HUDEP-2 (cell line): ENCODE data around the gene H1-8.

Source experiments
- DNase-seq, 76 experiments: peaks; one replicate each; lab custom pipeline; 2025; ENCODE audit not compliant: unreplicated experiment in 76 of 76; lab: John Stamatoyannopoulos, UW

Gene H1-8

DNA sequence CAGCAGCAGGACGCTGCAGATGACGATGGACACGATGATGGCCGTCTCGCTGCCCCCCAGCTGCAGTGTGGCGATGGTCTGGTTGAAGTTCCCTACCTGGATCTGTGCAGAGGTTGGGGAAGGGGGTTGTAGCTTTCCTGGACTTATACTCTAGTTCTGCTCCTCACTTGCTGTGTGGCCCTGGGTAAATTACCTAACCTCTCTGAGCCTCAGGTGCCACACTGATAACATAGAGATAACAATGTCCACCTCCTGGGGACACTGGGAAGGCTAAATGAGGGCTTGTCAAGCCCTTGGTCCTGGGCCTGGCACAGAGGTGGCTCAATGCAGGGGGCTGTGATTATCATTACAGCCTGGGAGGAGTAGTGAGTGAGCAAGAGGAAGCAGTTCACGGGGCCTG is 26.9 kb downstream of the H1-8 start:
- DNase-seq: no peak

DNA sequence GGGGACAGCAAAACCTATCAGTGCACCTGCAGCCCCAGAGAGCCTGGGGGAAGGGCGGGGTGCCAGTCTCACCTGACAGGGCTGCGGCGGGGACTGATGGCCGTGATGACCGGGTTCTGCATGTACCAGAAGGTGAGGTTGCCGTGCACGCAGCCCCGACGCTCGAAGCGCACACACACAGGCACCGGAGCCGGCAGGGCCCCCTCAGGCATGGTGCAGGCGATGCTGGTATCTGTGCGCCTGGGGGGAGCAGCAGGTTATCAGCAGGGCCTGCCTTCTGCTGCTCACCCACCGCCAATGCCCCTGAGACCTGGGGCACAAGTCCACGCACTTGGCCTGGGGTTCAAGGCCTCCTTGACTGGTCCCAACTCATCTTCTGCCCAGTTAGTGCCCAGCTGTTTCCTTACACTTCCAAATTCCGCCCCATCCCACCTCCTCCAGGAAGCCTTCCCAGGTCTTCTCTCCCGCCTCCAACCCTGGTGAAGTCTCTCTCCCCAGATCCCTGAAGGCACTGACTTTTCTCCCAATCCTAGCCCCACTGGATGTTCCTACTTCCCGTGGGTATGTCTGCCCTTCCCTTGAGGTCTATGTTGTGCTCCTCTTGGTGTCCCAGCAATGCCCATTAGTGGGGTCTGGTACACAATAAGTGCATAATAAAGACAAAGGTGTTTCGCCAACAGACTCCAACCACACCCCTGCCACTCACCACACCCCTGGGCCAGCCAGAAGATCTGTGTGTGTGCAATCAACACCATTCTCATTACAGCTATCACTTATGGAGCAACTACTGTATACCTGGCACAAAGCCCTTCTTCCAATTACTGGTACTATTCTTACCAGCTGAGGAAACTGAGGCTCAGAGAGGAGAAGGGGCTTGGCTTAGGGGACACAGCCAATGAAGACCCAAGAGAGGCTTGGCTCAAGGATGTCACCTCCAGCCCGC is 28.9 kb downstream of the H1-8 start:
- DNase-seq: no peak

DNA sequence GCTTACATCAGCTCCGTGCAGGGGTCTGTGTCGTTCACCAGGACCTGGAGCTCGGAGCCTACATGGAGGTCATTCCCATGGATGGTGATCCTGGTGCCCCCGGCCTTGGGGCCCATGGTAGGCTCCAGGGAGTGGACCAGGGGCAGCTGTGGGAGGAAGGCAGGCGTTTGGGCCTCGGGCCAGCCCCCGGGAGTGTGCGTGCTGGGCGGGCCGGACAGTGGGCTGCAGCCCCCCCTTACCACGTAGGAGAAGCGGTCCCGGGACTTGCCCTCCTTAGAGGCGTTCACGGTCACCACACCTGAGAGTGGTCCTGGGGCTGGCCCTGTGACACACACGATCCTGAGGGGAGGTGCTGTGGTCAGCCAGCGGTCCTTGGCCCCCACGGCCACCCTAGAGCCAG is 29.6 kb downstream of the H1-8 start:
- DNase-seq: no peak

GRCh38 chr3:129573493-129573892 is 30.5 kb downstream of the H1-8 start:
- DNase-seq: no peak

DNA sequence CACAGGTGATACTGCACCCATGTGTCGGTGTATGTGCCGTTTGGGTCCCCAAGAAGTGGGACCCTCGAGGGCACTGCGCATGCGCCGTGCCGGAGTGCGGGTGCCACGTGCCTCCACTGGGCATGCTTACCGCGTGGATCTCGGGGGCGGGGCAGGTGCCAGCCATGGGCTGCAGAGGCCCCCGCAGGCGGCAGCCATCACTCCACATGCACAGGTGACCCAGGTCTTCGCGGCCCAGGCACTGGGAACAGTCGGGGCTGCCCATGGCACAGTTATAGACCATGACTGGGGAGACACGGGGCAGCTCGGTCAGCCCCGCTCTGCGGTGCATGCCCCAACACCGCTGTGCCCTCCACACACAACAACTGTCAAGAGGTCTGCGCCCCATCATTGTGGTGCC is 31.2 kb downstream of the H1-8 start:
- no peak for DNase-seq

DNA sequence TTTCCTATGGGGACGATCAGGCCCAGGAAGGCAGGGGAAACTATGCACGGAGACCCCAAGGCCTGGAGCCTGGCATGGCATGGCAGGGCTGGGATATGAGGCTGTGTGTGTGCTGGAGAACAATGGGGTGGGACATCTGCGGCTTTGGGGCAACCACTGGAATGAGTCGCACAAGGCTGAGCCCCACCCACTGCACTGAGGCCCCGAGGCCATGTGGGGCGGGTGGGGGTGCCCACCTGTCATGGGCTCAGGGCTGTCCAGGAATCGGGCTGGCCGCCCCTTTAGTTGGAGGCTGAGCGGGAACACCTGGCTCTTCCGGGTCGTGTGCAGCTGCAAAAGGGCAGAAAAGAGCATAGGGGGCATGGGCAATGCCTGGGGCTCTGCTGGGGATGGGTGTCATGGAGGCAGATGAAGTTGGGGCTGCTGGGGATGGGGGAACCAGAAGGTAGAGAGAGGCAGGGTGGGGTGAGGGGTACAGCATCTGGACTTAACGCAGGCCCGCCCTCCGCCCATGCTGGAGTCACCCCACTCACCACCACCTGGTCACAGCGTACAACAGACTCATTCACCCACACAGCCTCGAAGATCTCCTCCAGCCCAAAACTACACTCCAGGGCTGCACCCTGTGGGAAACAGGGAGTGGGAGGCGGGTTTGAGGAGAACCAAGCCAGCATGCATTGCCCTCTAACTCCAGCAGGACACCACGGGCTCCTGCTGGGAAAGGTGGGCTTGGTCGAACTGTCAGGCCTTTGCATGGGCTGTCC is 32.4 kb downstream of the H1-8 start:
- DNase-seq: peak in 21 of 76 experiments; percentile 13 to 60 (median 31)

GRCh38 chr3:129575997-129576384 is 33.0 kb downstream of the H1-8 start:
- DNase-seq: peak in 22 of 76 experiments; percentile 14 to 60 (median 32)

DNA sequence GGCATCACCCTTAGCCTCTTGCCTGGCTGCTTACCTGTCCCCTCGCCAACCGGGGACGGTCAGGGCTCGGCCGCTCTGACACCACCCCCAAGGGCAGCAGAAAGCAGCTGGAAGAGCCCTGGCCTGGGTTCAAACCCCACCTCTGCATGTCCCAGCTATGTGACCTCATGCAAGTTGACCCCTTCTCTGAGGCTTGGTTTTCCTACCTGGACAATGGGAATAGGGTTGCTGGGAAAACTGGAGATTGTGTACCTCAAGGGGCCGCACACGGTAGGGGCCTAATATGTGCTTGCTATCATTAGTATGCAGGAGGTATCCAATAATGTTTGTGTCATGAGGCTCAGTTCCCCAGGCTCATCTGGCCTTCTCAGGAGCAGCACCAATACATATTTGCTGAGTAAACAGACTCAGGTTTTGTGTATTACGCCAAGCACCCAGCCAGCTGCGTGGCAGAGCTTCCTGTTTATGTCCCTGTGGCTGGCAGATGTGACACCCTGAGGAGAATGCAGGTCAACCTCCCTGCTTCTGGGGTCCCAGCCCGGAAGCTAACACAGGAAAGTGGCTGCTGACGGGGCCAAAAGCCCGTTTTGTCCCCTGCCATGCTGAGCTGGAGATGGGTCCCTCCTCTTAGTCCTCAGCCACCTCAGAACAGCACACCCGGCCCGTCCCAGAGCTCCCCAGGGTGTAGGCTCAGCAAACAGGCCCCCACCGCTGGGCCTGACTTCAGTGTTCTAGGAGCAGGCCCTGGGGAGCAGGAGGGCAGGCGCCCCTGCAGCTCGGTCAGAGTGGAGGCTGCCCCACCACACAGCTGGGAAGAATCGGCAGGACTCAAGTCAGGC is 33.8 kb downstream of the H1-8 start:
- peak in 29 of 76 experiments; percentile 12 to 74 (median 40) for DNase-seq

DNA sequence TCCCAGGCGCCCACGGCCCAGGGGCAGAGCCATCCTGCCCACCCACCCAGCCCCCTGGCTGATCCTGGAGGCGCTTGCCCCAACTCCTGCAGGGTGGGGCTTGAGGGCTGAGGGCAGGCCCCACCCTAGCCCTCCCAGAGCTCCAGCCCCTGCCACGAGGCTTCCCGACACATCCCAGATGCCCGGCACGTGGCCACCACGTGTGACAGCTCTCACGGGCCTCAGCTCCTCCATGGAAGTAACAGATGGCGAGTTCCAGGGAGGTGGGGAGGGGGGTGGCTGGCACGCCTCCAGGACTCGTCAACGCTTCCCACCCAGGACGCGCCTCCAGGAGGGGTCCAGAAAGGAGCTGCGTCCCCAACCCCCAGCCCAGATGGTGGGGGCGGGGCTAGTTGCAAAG is 34.4 kb downstream of the H1-8 start:
- peak in 73 of 76 experiments; percentile 6 to 86 (median 62) for DNase-seq

DNA sequence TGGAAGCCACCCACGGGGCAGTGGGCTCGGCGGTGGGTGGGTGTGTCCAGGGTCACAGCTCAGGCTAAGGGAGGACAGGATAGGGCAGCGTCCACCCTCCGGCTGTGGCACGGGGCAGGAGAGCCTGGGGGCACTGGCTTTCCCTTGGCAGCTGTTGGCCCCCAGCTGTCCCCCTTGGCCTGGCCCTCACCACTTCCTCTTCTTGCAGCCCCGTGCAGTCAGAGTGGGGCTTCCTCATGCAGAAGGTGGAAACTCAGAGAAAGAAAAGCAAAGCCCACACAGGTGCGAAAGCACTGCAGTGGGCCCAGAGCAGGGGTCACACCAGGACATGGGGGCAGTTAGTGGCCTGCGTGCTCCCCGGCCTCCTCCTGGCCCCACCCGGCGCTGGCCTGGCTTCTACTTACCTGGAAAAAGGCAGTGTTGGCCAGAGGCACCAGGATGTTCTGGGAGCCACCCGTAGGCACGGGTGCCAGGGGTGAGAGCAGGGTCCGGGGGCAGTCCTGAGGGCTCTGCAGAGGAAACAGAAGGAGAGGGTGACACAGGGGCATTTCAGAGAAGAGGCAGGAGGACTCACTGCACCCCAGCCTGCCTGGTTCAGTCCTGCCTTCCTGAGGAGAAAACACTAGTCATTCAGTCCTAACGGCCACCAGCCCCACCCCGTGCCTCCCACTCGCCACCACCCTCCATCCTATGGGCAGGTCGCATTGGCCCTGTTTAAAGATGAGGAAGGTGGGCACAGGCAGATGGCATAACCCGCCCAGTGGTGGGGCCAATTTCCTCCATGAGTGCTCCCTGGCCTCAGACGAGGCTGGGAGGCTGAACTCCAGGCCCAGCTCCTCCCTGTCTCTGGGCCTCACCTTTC is 35.2 kb downstream of the H1-8 start:
- DNase-seq: peak in 74 of 76 experiments; percentile 55 to 92 (median 83)

DNA sequence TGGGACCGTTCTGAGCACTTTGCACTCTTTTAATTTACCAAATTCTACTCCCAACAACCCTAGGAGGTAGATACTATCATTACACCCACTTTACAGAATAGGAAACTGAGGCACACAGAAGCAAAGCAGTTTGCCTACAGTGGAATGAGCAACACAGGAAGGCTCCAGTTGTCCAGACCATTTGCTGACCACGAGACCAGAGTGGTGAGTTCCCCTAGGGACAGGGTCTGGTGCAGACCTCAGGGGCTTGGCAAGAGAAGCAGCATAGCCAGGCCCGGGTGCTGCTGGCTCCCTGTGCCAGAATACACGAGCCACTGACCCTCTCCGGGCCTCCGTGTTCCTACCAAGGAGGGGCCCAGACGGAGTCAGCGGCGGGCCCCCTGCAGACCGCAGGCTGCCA is 37.0 kb downstream of the H1-8 start:
- DNase-seq: no peak

DNA sequence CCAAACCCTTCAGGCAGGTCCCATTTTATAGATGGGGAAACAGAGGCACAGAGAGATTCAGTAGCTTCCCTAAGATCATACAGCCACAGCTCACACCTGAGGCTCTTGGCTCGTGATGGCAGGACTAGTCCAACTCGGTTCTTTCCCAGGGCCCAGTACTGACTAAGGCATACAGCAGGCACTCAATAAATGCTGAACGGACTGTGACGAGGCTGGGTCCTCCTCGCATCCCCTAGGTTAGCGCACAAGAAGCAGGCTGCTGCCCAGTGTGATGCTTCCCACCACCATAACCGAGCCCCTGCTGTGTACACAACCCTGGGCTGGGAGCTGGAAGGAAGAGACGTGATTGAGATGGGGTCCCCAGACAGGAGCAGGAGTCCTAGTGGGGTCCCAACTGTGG is 38.6 kb downstream of the H1-8 start:
- DNase-seq: no peak

DNA sequence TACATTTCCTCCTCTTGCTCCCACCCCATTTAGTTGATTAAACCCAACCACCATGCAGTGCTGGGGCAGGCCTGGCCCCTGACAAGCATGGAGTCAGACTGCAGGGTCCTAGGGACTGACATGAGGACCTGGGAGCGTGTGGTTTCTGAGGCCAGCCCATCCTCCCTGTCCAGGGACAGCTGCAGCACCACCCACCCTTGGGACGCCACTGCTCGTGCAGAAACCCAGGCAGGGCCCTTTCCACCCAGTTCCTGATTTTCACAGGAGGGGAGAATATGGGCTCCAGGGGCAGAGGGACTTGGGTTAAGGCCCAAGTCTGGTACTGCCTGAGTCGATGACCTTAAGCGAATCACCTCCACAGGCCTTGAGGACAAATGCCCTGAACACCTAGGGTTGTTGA is 39.8 kb downstream of the H1-8 start:
- no peak for DNase-seq

- no peak for DNase-seq
These were observed 40.3 kb downstream of the H1-8 start for GRCh38 chr3:129583289-129583688.

GRCh38 chr3:129584631-129585030 is 41.7 kb downstream of the H1-8 start:
- no peak for DNase-seq

DNA sequence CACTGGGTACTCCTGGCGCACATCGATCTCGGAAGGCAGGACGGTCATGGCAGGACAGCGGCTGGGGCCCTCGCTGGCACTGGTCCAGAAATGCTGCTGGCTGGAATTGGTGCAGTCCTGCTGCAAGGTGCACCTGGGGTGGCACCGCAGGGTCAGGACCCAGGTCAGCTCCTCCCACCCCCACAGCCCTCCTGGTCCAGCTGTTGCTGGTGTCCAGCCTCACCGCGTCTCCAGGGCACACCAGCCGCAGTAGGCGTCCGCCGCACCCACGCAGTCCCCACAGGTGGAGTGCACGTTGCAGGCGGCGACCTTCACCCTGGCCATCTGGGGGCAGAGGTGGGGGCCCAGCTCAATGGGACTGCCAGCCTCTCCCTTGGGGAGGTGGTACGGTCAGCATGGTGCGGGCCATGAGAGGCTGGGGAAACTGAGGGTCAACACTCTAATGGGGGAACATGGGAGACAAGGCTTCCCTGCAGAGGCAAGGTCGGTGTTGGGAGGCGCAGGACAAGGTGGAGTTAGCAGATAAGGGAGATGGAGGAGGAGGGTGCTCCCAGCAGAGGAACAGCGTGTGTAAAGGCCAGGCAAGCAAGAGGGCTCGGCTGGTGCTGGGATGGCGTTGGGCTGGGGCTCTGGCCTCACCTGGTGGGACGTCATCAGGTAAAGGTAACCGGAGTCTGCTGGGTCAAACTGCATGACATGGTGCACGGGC is 43.1 kb downstream of the H1-8 start:
- peak in 32 of 76 experiments; percentile 3 to 49 (median 22) for DNase-seq

GRCh38 chr3:129586746-129587430 is 43.9 kb downstream of the H1-8 start:
- DNase-seq: peak in 30 of 76 experiments; percentile 8 to 52 (median 27)

- DNase-seq: no peak
These were observed 44.7 kb downstream of the H1-8 start for GRCh38 chr3:129587566-129588210.
